Adrenal gland (tissue), 12 donors: ENCODE results near the gene TMEM259. TPM values are rescaled to one million over a fixed set of nuclear protein-coding genes. Genes with fewer than 3 reads are reported as not detected.
A peak's percentile ranks its signal among the peaks of the same experiment; 100 is the strongest.

Experiments
- DNase-seq, 7 donors: peaks; one replicate each; pipeline ENCODE4 v3.0.0-alpha.2; 2019 to 2020
- H3K27ac ChIP-seq, 5 donors: fragments of 200-600 bp; sonication (generic) in 4 of 5; 1 replicate in 3 of 5; 2 replicates in 2 of 5; pipeline versions ENCODE4 v1.5.1 to v1.8.0; 2016 to 2020; ENCODE audit warnings: mild to moderate bottlenecking in 1 of 5
- H3K27me3 ChIP-seq: fragments of 200-600 bp; 2 replicates; pipeline ENCODE4 v1.8.0; 2021
- H3K36me3 ChIP-seq, 2 donors: fragments of 200-600 bp; replicated peaks in 1 of 2; 1 replicate in 1 of 2; 2 replicates in 1 of 2; pipeline versions ENCODE4 v1.5.1 to v1.8.0; 2018 to 2022
- H3K4me1 ChIP-seq, 2 donors: fragments of 200-600 bp; replicated peaks in 1 of 2; 1 replicate in 1 of 2; 2 replicates in 1 of 2; pipeline versions ENCODE4 v1.5.1 to v1.8.0; 2018 to 2021
- H3K4me3 ChIP-seq, 4 donors: fragments of 200-600 bp; sonication (generic) in 3 of 4; one replicate each; pipeline ENCODE4 v1.5.1; 2016 to 2018
- H3K9me3 ChIP-seq, 3 donors: fragments of 200-600 bp; sonication (generic) in 1 of 3; replicated peaks in 1 of 3; 1 replicate in 2 of 3; 2 replicates in 1 of 3; pipeline versions ENCODE4 v1.5.1 to v1.8.0; 2016 to 2021
- CTCF ChIP-seq, 6 experiments: fragments of 450-650 bp in 4 of 6; fragments of 200-600 bp in 2 of 6; sonication (generic) in 1 of 6; IDR thresholded peaks; 1 replicate in 5 of 6; 2 replicates in 1 of 6; pipeline versions ENCODE4 v1.5.1 to v1.8.0; 2016 to 2021; ENCODE audit warnings: antibody characterized with exemption in 6 of 6, mild to moderate bottlenecking in 2 of 6, moderate library complexity in 1 of 6
- POLR2A ChIP-seq, 2 donors: fragments of 450-650 bp; IDR thresholded peaks; one replicate each; pipeline ENCODE4 v1.6.1; 2017; ENCODE audit warnings: antibody characterized with exemption in 2 of 2, mild to moderate bottlenecking in 2 of 2, moderate library complexity in 1 of 2
- WGBS, 4 donors: extraction: QIAGEN DNeasy Blood & Tissue Kit in 2 of 4; methylation state at CpG; one replicate each; pipeline versions ENCODE4 v1.1.5 to v1.1.7; 2013 to 2017; 5-methylcytosine and 5-hydroxymethylcytosine counted together
- intact Hi-C, 2 donors: fragments of 100-400 bp; cut with DNase I; formaldehyde crosslinking; loops; one replicate each; pipeline versions ENCODE4 v1.14.1 to v1.15.0; 2022 to 2023
- polyA plus RNA-seq, 3 donors: library from polyadenylated mRNA; stranded (reverse); fragments of 200-250 nt in 2 of 3; fragments of 350-450 nt in 1 of 3; fragmentation: Illumina TruSeq in 1 of 3; extraction: RNeasy Lipid Tissue Mini Kit (QIAGEN cat#74804) in 1 of 3; gene quantifications; one replicate each; pipeline ENCODE4 v1.2.3, GENCODE V29; 2013 to 2014
- total RNA-seq, 9 donors: library from RNA; depleted of rRNA in 4 of 9; stranded (reverse); fragments of >200 nt in 4 of 9; fragments of 120-200 nt in 1 of 9; fragmentation: NEBNext Ultra II Directional in 1 of 9; extraction: Animal tissue kit (Norgen Biotek cat#: 25700) in 1 of 9; gene quantifications; one replicate each; pipeline versions ENCODE4 v1.1.0 to v1.2.4, GENCODE V29; 2013 to 2023
- donor health status: healthy with polysubstance abuse.
- donor health status: Bipolar disorder and iron deficiency.
- donor health status: DM: yes; HTN: yes; CAD: no.
- donor health status: DM: no; HTN: no; CAD: no.
- donor health status: DM: no; HTN: no; CAD: no.
- donor health status: DM: yes; HTN: yes; CAD: no.

TMEM259 gene
- total and polyA plus RNA-seq, 12 donors = 79.4 to 743 (median 202) TPM

GRCh38 chr19:998064-998463, 22.9 kb downstream of the TMEM259 start:
- intact Hi-C loops = loop anchor here in 1 of 2 donors (10.0 kb wide), 1 partner anchor 223 kb away; no protein-coding TSS in a partner anchor
- no peak for DNase-seq
- H3K9me3 ChIP-seq = no peaks in the 10 kb centered on the region
- H3K4me1 ChIP-seq = peaks cover 0 to 10% of the 10 kb centered on the region in 2 donors
- no peaks in the 10 kb centered on the region for H3K36me3 ChIP-seq
- no peak for TF ChIP-seq POLR2A (IDR thresholded peaks at IDR 0.05)
- no peak for TF ChIP-seq CTCF (IDR thresholded peaks at IDR 0.05)
- no peak overlapping the region for H3K27ac ChIP-seq
- H3K27me3 ChIP-seq = peaks cover 38% of the 10 kb centered on the region
- H3K4me3 ChIP-seq = no peak overlapping the region
- 16 to 35% (median 25%) methylated on average over 6 of the region's 6 CpGs for WGBS, 4 donors

- WGBS, 4 donors = 3 to 11% (median 7%) methylated on average over 8 to 64 of the region's 64 CpGs
- Histone ChIP-seq H3K9me3 (no peaks in the 10 kb centered on the region), H3K27ac (no peak overlapping the region), H3K27me3 (peaks cover 38% of the 10 kb centered on the region), H3K4me1 (peaks cover 0 to 19% of the 10 kb centered on the region in 2 donors), H3K36me3 (no peaks in the 10 kb centered on the region), H3K4me3 (no peak overlapping the region)
- peak in 2 of 7 donors; percentile 51 to 88 for DNase-seq
- intact Hi-C loops = loop anchor here in 1 of 2 donors (10.0 kb wide), 1 partner anchor 221 kb away; no protein-coding TSS in a partner anchor
- TF ChIP-seq CTCF (IDR thresholded peaks at IDR 0.05) (no peak), POLR2A (IDR thresholded peaks at IDR 0.05) (no peak)
These were observed 24.7 kb downstream of the TMEM259 start for GRCh38 chr19:996051-996838.

- DNase-seq = no peak
- H3K27ac ChIP-seq = no peak overlapping the region
- intact Hi-C loops = loop anchor here in 1 of 2 donors (10.0 kb wide), 1 partner anchor 220 kb away; no protein-coding TSS in a partner anchor
- no peak for TF ChIP-seq CTCF (IDR thresholded peaks at IDR 0.05)
- no peak for TF ChIP-seq POLR2A (IDR thresholded peaks at IDR 0.05)
- H3K27me3 ChIP-seq = peaks cover 31% of the 10 kb centered on the region
- 73 to 79% (median 77%) methylated on average over 7 to 26 of the region's 26 CpGs for whole genome bisulfite sequencing, 4 donors
- no peaks in the 10 kb centered on the region for H3K9me3 ChIP-seq
- H3K4me1 ChIP-seq = peaks cover 9 to 21% of the 10 kb centered on the region in 2 donors
- H3K4me3 ChIP-seq = no peak overlapping the region
- H3K36me3 ChIP-seq = no peaks in the 10 kb centered on the region
These were observed 25.7 kb downstream of the TMEM259 start for GRCh38 chr19:995051-995827.

GRCh38 chr19:994516-994915, 26.4 kb downstream of the TMEM259 start:
- Histone ChIP-seq H3K4me1 (peaks cover 15 to 28% of the 10 kb centered on the region in 2 donors), H3K27ac (no peak overlapping the region), H3K4me3 (no peak overlapping the region), H3K27me3 (peaks cover 29% of the 10 kb centered on the region), H3K9me3 (no peaks in the 10 kb centered on the region), H3K36me3 (no peaks in the 10 kb centered on the region)
- WGBS, 4 donors = 85 to 96% (median 94%) methylated on average over 7 to 18 of the region's 18 CpGs
- no peak for TF ChIP-seq CTCF (IDR thresholded peaks at IDR 0.05)
- TF ChIP-seq POLR2A (IDR thresholded peaks at IDR 0.05) = no peak
- DNase-seq = no peak
- intact Hi-C loops = loop anchor here in 1 of 2 donors (10.0 kb wide), 1 partner anchor 220 kb away; no protein-coding TSS in a partner anchor
